Measurements from ENCODE around the gene TNNC2.

- TF ChIP-seq CTCF (IDR thresholded peaks at IDR 0.05) (no peak), EP300 (IDR thresholded peaks at IDR 0.05) (no peak)
These were observed 13.6 kb downstream of the TNNC2 start for GRCh38 chr20:45813489-45813888.
